Brain pericyte (primary cell): ENCODE measurements around the gene ANKRD13D.
"Not testable (repeated sequence)": the region's sequence is repeated elsewhere in the genome, so short reads cannot be mapped to it uniquely, and the experiment has no call there.

ENCODE experiments used
- DNase-seq: peaks from one replicate; pipeline ENCODE4 v3.0.0-alpha.2; 2012; ENCODE audit warnings: low read depth, low spot score

The ANKRD13D gene

DNA sequence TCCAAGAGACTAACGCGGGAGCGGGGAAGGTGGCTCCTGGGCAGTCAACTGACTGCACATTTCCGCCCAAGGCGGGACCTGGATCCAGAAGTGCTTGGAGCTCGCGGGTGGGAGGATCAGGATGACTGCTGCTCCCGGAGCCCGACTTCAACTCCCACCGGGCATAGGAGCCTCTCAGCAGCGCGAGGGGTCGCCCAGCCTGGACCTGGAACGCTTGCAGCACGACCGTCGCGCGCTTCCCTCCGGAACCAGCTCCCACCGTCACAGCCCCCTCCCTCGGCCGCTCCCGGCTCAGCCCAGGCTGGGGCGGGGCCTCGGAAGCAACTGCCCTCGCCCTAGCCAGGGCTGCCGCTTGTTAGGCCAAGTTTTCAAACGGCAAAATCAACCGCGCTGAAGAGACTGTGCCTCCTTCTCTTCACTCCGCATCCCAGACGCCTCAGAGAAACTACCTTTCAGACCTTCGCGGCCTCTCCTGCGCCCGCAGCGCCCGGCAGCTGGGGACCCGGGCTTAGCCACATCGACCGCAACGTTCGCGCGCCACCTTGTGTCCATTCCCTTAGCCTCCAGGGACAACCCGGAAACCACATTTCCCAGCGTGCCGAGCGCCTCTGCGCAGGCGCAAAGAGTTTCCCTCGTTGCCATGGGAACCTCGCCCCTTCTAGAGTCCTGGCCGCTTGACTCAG, 28.2 kb downstream of the ANKRD13D start:
- peak; percentile 84 for DNase-seq

DNA sequence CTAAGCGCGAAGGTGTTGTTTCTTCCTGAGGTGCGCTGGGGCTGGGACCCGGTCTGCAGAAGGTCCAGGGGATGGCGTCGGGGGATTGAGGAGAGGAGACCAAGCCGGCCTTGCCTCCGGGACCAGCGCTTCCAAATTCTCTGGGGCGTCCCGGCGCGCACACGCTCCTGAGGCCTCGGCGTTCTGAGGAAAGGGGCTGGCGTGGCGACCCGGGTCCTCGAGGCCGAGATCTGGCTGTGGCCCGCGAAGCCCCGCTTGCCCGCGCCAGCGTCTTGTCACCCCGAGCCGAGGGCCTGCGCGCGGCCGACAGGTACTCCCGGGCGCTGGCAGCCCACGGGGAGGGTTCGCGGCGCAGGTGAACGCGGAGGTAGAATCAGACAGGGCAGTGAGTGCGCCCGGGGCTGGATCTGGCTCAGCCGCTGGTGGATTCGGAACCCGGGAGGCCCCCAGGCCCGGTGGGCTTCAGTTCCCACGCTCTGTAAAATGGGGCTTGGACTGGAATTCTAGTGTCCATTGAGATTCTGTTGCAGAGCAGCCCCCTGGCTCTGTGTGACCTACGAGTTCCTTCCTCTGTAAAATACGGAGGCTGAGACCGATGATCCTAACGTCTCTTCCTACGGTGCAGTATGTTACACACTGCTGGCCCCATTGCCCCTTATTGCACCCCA, 28.9 kb downstream of the ANKRD13D start:
- DNase-seq = no peak

DNA sequence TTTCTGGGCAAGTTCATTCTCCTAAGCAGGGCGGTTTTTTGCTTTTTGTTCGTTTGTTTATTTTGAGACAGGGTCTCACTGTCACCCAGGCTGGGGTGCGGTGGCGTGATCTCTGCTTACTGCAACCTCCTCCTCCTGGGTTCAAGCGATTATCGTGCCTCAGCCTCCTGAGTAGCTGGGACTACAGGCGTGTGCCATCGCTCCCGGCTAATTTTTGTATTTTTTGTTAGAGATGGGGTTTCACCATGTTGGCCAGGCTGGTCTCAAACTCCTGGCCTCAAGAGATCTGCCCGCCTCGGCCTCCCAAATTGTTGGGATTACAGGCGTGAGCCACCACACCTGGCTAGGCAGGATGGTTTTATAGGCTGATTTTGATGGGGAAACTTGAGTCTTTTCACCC, 29.8 kb downstream of the ANKRD13D start:
- not testable (repeated sequence) for DNase-seq

DNA sequence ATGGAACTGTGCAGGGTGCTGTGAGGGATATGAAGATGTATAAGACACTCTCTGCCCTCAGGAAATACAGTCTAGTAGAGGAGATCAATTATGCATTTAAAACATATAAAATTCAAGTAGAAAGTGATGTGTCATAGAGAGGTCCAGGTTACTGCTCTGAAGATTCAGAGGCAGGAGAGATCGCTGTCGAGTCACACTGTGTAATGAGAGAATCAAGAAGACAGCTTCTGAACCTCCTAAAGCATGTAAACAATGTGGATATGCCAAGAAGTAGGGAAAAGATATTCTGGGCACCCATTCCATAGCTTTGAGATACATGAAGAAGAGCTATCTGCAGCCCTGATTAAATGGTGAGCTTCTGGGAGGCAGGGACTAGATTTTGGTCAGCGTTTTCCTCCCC, 30.9 kb downstream of the ANKRD13D start:
- DNase-seq = no peak

DNA sequence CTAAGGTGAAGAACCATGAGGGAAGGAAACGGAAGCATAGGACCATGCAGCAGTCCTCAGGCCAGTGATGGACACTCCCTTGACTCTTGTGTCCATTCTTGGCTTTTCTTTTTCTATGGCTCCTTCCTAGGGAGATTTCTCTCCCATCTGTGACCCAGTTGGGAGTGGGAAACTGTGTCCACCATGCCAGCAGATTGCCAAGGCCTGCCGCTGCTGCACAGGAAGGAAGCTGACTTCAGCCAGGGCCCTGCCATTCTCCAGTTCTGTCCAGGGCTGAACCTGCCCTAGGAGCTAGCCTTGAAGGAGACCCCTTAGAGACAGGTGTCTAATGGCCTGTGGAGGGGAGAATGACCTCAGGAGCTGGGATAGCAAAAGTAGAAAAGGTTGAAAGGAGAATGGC, 31.6 kb downstream of the ANKRD13D start:
- DNase-seq = no peak

DNA sequence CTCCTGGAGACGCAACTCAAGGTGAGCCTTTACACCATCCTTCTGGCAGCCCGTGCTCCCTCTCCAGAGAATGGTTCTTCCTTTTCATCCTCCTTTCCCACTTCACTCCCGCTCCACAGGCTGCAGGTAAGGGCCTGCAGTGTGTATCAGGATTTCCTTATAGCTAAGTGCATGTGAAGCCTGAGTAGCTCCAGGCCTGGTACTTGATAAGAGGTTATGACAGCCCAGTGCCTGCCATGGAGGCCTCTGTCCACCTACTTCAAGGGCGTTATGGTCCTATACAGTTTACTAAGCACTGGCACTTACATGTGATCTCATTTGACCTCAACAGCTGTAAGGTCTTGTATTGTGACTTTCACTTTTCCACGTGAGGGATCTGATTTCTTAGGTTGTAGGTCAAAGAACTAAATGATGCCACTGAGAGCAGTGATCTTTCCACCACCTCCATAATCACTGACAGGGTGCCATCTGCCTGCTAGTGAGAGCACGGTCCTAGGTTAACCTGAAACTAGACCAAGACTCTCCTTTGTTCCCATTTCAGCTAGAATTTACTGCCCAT, 32.3 kb downstream of the ANKRD13D start:
- DNase-seq = no peak

GRCh38 chr11:67322049-67322448, 32.9 kb downstream of the ANKRD13D start:
- DNase-seq = no peak

DNA sequence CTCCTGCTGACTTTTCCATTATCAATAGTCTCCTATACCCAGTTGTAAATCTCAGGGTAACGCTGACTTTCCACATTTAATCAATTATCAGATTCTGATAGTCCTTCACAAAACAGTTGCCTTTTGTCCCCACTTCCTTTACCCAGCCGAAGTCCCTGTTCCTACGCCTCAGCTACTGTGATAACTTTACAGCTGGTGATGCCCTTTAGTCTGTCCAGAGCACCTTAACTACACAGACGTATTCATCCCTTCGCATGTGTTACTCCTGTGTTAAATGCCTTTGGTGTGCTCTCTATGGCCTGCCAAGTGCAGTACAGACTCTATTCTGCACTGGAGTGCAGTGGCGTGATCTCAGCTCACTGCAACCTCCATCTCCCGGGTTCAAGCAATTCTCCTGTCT, 34.4 kb downstream of the ANKRD13D start:
- no peak for DNase-seq

DNA sequence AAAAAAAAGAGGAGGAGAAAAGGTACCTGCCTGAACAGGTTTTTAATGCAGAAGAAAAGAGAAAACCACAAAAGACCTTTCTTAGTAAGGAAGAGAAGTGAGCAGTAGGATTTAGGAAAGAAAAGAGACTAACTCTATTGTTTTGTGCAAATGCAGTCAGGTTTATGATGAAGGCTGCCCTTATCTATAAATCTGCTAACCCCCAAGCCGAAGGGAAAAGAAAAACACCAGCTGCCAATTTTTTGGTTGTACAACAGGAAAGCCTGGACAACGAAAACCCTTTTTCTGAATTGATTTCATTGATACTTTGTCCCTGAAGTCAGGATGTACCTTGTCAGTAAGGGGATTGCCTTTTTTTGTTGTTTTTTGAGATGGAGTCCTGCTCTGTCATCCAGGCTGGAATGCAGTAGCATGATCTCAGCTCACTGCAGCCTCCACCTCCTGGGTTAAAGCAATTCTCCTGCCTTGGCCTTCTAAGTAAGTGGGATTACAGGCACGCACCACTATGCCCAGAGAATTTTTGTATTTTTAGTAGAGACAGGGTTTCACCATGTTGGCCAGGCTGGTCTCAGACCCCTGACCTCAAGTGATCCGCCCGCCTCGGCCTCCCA, 43.1 kb downstream of the ANKRD13D start:
- DNase-seq = no peak

- no peak for DNase-seq
Observed at GRCh38 chr11:67337257-67337656, 48.2 kb downstream of the ANKRD13D start.

DNA sequence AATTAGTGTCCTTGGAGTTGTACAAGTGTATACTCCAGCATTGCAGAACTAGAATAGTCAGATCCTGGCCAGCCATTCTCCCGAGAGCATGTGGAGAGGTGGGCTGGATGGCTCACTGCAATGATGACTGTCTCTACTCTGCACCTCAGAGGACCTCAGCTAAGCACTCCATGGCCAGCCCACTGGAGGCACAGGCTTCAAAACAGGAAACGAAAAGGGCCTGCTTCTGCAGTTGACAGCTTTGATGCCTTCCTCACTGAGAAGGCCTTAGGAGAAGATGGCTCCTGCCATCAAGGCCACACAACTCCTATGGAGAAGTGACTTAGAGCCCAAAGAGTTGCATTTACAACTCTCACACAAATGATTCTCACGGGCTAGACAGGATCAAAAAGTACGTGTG, 55.2 kb downstream of the ANKRD13D start:
- no peak for DNase-seq

- no peak for DNase-seq
Observed at GRCh38 chr11:67345247-67345919, 56.3 kb downstream of the ANKRD13D start.

DNA sequence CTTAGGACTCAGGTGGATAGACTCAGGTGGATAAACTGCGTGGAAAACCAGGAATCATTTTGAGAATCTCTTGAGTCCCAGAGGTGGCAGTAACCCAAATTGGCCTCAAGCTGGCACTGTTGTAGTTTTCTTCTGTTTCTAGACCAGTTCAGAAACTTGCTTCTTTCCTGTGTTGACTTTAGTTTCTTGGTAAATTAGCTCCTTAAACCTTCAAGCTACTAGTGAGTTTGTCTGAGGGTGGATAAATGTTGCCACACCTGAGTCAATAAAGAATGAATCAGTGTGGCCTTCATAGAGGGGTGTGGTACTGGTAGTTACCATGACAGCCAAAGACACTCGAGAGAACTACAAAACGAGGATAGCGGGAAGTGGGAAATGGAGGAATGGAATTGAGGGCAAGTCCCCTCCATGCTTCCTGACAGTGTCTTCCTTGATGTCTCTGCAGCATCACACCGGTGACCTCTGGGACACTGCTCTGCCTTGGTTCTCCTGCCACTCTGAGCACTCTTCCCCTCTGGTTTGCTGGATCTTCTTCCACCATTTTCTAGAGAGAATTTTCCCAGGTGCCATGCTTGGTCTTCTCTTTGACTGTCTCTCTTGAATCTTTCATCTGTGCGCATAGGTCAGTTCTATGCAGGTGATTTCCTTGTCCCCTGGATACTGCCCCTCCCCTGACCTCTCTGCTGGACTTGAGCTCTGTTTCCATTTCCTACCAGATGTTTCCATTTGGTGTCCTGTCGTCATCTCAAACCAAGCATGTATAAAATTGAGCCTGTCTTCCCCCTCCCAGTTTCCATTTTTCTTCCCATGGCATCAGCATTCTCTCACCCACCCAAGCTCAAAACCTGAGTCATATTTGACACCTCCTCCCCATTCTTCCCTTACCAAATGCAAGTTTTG, 57.1 kb downstream of the ANKRD13D start:
- no peak for DNase-seq

DNA sequence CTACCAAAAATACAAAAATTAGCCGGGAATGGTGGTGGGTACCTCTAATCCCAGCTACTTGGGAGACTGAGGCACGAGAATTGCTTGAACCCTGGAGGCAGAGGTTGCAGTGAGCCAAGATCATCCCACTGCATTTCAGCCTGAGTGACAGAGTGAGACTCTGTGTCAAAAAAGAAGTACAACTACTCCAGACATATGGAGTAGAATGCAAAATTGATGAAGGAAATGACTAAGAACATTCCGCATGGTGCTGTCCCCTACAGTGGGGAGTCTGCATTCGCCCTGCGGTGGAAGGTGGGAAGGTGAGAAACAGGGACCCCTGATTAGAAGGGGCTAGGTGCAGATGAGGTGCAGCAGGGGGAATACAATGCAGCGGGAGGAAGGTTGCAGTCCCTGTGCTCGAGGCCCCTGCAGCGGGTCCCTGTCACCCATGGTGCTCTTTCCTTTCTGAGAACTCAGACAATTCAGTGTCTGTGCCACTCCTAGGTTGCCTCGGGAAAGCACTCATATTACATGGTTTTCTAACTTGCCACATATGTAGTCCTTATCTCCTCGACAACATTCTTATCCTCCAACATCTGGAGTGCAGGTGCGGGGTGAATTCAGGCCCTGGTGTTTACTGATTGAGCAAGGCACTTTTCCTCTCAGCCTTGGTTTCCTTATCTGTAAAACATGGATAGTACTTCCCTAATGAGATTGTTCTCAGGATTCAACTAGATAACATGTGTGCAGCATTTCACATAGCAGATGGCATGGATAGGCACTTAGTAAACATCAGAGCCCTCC, 59.1 kb downstream of the ANKRD13D start:
- no peak for DNase-seq

DNA sequence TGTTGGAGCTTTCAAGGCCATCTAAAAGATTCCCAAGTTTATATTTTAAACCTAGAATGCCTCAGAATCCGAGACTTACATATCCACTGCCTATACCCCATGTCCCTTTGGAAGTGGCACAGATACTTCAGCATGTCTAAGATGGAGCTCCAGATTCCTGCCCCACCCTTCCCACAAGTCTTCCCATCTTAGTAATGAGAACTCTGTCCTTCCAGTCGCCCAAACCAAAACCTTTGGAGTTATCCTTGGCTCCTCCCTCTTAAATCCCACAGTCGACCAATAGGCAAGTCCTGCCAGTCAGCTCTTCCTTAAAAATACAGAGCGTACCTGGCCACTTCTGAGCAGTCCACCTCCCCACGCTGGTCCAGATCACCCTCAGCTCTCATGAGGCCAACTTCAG, 59.9 kb downstream of the ANKRD13D start:
- no peak for DNase-seq

DNA sequence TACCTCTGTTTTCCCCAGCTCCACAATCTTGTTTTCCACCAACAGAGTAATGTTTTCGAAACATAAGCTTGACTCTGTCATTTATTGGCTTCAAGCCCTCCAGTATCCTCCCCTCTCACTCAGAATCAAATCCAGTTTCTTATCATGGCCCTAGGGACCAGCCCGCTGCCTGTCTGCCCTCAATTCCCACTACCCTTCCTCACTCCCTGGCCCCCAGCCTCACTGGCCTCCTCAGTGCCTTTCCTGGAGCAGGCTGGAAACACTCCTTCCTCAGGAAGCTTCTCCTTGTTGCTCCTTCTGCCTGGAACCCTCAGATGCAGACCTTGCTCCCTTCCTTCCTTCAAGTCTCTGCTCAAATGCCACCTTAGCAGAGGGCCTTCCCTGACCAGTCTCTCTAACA, 60.4 kb downstream of the ANKRD13D start:
- no peak for DNase-seq

DNA sequence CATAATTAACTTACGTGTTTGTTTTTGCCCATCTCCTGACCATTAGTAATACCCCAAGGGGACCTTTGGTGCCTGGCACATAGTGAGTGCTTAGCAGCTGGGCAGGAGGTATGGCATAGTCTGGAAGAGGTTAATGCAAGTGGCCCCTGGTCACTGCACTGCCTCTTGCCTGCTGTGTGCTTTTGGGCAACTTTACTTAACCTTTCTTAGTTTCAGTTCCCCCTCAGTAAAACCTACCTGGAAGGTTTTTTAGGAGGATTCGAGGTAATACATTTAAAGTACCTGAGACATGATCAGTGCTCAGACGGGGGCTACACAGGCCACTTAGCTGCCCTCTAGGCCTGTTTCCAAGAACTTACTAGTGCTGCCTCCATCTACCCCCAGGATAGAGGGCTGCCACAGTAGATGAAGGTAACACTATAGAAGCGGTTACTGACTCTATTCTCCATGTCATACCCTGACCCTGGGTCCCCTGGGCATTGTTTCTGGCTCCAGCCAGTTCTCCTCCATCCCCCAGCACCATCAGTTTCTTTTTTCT, 60.9 kb downstream of the ANKRD13D start:
- no peak for DNase-seq

GRCh38 chr11:67351275-67352005, 62.3 kb downstream of the ANKRD13D start:
- no peak for DNase-seq
